Measurements from ENCODE around the gene ZNF805.

DNA sequence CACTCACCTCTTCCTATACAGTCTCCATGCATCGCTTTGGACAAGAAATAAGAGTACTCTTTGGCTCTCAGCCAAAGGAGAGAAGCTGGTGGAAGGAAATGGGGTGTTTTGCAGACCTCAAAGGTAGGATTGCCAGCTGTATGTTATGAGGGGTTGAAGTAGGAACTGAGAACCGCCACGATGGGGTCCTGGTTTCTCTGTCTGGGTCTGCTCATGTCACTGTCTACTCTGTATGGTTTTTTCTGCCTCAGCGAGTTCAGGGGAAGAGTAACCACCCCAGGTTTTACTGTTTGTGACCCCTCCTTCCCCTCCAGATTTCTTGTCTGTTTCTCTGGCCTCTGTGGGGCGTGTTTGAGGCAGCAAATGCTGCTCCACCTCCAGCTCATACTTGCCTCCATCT is 4.1 kb downstream of the ZNF805 start:
- TF ChIP-seq, protein P1, sequence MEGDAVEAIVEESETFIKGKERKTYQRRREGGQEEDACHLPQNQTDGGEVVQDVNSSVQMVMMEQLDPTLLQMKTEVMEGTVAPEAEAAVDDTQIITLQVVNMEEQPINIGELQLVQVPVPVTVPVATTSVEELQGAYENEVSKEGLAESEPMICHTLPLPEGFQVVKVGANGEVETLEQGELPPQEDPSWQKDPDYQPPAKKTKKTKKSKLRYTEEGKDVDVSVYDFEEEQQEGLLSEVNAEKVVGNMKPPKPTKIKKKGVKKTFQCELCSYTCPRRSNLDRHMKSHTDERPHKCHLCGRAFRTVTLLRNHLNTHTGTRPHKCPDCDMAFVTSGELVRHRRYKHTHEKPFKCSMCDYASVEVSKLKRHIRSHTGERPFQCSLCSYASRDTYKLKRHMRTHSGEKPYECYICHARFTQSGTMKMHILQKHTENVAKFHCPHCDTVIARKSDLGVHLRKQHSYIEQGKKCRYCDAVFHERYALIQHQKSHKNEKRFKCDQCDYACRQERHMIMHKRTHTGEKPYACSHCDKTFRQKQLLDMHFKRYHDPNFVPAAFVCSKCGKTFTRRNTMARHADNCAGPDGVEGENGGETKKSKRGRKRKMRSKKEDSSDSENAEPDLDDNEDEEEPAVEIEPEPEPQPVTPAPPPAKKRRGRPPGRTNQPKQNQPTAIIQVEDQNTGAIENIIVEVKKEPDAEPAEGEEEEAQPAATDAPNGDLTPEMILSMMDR (conservative IDR thresholded peaks at IDR 0.05; ENCODE audit: low read length): no peak
- no peak for TF ChIP-seq EZH2phosphoT487 (IDR thresholded peaks at IDR 0.05; ENCODE audit: borderline replicate concordance, low read depth, low read length)
